Activated naive CD4-positive, alpha-beta T cell treated with anti-CD3 and anti-CD28 coated beads, Interleukin-2, amount 50 U/mL, for 72 hours (primary cell): ENCODE data around the gene DPEP1. TPM values are rescaled to one million over a fixed set of nuclear protein-coding genes. Genes with fewer than 3 reads are reported as not detected.
"Not testable (repeated sequence)": the region's sequence is repeated elsewhere in the genome, so short reads cannot be mapped to it uniquely, and the experiment has no call there.

ENCODE experiments used
- ATAC-seq, 2 donors: fragments of 150-1000 bp; cut with Tn5 transposase; 2 replicates each; pipeline ENCODE4 v1.10.0; 2021; ENCODE audit warnings: mild to moderate bottlenecking in 2 of 2, moderate library complexity in 2 of 2
- DNase-seq, 2 donors: peaks; one replicate each; pipeline ENCODE4 v3.0.0; 2021 to 2022; ENCODE audit warnings: low spot score in 2 of 2
- H3K27ac Mint-ChIP-seq, 2 donors: one replicate each; pipeline ENCODE4 v1.8.0; 2022; ENCODE audit warnings: mild to moderate bottlenecking in 2 of 2, mixed read lengths in 2 of 2
- H3K36me3 Mint-ChIP-seq, 2 donors: one replicate each; pipeline ENCODE4 v1.8.0; 2022; ENCODE audit warnings: mixed read lengths in 2 of 2
- H3K9me3 Mint-ChIP-seq, 2 donors: one replicate each; pipeline ENCODE4 v1.8.0; 2022; ENCODE audit warnings: mixed read lengths in 2 of 2
- total RNA-seq, 2 donors: library from RNA; stranded (reverse); gene quantifications; one replicate each; pipeline ENCODE4 v1.2.3, GENCODE V29; 2022

DPEP1 gene
- total RNA-seq, 2 donors from 2014 or later, result not detected

DNA sequence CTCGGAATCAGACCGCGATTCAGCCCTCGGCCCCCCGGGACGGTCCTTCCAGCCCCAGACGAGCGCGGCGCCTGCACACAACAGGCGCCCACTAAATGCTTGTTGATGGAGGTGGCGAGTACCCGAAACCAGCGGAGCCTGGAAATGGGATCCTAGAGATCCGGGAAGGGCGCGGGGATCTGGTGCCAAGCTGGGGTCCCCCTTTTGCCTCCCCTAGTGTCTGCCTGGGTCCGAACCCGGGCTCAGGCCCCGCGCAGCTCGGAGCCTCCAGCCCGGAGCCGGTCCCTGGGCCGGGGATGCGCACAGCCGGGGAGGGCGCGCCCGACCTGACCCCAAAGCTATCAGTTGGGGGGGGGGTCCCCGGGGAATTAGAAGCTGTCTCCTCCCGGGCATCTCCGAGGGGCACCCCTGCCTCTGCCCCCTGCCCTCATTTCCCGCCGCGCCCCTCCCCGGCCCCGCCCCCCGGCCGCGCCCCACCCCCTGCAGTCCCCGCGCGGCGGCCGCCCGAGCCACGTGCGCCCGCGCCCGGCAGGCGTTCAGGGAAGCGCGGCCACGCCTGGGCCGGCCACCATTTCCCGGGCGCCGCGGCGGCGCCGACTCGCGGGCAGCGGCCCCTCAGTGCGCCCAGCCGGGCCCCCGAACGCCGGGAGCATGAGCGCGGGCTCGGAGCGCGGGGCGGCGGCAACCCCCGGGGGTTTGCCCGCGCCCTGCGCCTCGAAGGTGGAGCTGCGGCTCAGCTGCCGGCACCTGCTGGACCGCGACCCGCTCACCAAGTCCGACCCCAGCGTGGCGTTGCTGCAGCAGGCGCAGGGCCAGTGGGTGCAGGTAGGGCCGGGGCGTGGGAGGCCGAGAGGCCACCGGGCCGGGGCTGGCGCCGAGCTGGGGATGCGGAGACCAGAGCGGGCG is 37.9 kb upstream of the DPEP1 start, which contains the start of gene CPNE7:
Gene CPNE7, plus strand, starts transcription at position 512 of the 906 bp plus-strand sequence. Its CDS starts 140 bp downstream, at position 652.
- no peak for DNase-seq

DNA sequence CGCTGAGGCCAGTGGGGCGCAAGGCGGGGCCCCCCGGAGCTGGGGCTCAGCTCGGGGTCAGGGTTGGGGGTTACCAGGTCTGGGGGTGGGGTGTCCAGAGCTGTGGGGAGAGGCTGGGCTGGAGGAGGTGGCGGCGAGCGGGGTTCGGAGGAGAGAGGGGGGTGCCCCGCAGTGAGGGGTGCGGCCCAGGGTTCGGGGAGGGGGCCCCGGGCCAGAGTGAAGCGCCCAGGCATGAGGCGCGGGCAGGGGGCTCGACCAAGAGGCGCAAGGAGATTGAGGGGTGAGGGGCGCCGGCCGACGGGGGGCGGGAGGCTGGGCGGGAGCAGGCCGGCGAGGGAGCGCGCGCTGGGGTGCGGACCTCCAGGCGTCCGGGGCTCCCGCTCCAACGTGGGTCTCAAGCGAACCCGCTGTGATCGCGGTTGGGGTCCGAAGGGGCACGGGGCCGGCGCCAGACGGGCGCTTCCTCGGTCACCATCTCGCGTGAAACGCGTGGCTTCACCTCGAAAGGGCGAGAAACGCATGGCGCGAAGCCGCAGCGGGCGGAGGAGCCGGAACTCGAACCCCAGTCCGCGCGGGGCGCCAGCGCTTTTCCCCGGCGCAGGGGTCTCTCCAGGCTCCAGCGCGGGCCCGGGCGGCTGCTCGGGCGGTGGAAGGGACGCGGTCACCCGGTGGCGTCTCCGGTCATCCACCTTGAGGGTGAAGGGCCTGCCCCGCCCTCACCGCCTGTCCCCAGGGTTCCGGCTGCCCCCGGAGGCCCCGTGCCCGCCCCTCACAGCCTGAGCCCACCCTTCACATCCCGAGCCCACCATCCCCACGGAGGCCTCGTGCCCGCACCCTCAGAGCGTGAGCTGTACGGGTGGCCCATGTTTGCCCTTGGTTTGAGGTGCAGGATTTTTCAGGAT is 37.0 kb upstream of the DPEP1 start:
- no peak for DNase-seq
- no peaks in the 10 kb centered on the region for H3K9me3 Mint-ChIP-seq

More for the DNA sequence above, 37.9 kb upstream of the DPEP1 start, which contains the start of gene CPNE7:
- Mint-ChIP-seq H3K36me3 (no peaks in the 10 kb centered on the region), H3K27ac (no peak within 1 kb of the TSS), H3K9me3 (no peaks in the 10 kb centered on the region)
- ATAC-seq, result peak; percentile 31 to 48

DNA sequence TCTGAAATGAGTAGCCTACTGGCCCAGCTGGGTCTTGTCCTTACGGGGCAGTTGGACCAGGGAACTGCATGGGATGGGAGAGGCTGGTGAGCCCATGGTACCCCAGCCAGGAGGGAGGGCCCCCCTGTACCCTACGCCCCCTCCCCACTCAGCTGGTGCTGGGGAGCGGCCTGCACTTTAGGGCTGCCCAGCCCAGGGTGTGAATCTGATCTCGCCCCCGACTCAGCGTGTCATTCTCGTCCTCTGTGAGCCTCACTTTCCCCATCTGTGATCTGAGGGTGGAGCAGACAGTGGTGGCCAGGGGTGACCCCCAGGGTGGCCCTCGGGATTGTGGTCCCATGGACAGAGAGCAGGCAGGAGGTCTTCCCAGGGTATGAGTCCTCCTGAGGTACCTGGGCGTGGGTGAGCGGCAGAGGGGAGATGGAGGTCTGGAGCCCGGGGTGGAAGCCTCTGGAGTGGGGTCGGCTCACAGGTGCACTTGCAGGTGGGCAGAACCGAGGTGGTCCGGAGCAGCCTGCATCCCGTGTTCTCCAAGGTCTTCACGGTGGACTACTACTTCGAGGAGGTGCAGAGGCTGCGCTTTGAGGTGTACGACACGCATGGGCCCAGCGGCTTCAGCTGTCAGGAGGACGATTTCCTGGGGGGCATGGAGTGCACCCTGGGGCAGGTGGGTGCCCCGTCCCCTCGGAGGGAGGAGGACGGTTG is 36.2 kb upstream of the DPEP1 start:
- no peaks in the 10 kb centered on the region for H3K36me3 Mint-ChIP-seq
- ATAC-seq (no peak), DNase-seq (no peak)
- H3K27ac Mint-ChIP-seq, result no peak overlapping the region
- H3K9me3 Mint-ChIP-seq, result no peaks in the 10 kb centered on the region

More for the DNA sequence above, 37.0 kb upstream of the DPEP1 start:
- Mint-ChIP-seq H3K36me3 (no peaks in the 10 kb centered on the region), H3K27ac (no peak overlapping the region)
- no peak for ATAC-seq

DNA sequence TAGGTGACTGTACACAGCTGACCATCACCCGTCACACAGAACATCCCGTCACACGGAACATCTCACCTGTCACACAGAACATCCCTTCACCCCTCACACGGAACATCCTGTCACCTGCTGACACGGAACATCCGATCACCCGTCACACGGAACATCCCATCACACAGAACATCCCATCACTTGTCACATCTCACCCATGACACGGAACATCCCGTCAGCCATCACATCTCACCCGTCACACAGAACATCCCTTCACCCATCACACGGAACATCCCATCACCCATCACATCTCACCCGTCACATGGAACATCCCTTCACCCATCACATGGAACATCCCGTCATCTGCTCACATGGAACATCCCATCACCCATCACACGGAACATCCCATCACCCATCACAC is 34.1 kb upstream of the DPEP1 start:
- H3K9me3 Mint-ChIP-seq, result no peaks in the 10 kb centered on the region
- no peaks in the 10 kb centered on the region for H3K36me3 Mint-ChIP-seq
- no peak overlapping the region for H3K27ac Mint-ChIP-seq
- ATAC-seq, result no peak
- no peak for DNase-seq

DNA sequence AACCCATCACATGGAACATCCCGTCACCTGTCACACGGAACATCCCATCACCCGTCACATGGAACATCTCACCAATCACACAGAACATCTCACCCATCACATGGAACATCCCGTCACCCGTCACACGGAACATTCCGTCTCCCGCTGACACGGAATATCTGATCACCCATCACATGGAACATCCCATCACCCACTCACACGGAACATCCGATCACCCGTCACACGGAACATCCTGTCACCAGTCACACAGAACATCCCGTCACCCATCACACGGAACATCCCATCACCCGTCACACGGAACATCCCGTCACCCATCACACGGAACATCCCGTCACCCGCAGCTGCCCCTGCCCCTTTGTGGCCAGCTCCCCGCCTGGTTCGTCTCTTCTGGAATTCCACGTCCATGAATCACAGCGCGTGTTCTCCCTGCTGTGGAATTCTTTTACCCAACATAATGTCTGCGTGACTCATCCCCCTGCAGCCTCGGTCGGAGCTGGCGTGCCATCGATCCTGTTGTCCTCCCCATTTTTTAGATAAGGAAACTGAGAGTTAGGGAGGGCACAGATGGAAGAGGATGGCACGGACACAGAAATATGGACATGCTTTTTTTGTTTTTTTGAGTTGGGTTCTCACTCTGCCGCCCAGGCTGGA is 32.3 kb upstream of the DPEP1 start:
- Mint-ChIP-seq H3K27ac (no peak overlapping the region), H3K36me3 (no peaks in the 10 kb centered on the region), H3K9me3 (no peaks in the 10 kb centered on the region)
- ATAC-seq (no peak), DNase-seq (no peak)

DNA sequence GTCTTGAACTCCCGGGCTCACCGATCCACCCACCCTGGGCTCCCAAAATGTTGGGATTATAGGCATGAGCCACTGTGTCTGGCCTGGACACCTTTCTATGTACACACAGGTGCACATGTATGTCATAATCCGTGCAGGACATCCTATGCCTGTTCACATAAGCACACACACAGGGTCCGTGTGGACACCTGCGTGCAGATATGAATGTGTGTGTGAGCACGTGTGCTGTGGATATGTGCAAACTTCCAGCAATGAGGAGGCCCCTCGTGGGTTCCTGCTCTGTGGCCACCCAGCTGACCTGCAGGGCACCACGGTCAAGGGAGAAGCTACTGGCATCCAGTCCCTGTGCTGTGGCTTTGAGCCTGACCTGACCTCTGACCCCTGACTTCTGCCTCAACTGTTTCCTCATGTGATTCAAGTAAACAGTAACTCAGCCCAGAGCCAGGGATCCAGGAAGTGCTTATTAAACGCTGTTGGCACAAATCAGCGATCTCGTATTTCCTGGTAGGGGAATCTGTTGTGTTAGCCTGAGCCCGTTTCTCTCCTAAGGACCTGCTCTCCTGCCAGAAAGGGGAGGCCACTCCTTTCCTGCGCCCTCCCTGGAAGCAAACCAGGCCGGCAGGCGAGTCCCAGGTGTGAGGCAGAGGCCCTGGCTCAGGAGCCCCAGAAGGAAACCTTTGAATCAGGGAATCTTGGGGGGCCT is 31.4 kb upstream of the DPEP1 start:
- H3K36me3 Mint-ChIP-seq, result no peaks in the 10 kb centered on the region
- DNase-seq, result no peak
- no peaks in the 10 kb centered on the region for H3K9me3 Mint-ChIP-seq
- H3K27ac Mint-ChIP-seq, result no peak overlapping the region
- ATAC-seq, result no peak

DNA sequence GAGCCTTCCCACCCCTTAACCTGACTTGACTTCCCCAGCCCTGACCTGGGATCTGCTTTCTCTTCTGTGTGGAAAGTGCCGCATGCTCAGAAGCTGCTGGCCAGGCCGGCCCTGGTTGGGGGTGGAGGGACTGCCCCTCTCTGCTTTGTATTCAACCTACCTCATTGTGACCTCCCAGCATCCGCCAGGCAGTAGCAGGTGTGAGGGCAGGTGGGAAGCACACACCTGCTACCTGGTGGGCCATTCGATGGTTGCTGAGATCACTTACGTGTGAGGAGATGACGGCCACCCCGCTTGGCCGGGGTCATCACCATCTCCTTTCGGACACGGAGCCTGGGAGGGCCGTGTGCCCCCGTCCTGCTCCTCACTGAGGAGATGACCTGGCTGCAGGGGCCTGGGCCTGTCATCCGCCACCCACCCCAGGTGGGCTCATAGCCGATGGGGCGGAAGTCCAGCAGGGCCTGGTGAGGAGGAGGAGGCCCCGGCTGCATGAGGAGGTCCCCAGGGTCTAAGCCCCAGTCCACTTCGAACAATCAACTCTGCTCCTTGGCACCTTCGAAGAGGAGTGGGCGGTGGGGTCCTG is 30.7 kb upstream of the DPEP1 start:
- Mint-ChIP-seq H3K9me3 (no peaks in the 10 kb centered on the region), H3K36me3 (no peaks in the 10 kb centered on the region), H3K27ac (no peak overlapping the region)
- DNase-seq (no peak), ATAC-seq (no peak)

DNA sequence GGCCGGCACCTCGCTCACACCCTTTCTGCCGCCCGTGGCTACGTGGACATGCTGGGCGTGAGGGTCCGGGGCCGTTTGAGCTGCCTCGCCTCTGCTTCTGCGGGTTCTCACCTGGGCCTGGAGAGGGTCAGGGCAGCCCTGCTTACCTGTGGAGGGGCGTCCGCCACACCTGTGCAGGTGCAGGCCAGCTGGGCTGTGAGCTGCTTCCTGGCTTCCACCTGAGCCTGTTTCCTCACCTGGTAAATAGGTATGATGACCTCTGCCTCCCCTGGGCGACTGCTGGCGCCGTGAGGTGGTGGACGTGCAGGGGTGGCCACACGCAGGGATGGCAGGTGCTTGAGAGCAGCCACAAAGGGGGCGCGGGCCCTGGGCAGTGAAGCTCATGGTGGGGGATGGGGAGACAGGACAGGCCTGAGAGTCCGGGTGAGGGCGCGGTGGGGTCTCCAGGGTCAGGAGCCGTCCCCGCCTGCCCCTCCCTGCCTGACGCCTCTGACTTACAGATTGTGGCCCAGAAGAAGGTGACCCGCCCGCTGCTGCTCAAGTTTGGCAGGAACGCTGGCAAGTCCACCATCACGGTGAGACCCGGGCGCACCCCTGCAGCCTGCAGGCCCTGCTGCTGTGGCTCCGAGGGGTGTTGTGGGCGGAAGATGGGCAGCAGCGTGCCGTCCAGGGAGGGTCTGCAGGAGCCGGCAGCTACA is 30.1 kb upstream of the DPEP1 start:
- Mint-ChIP-seq H3K27ac (no peak overlapping the region), H3K36me3 (no peaks in the 10 kb centered on the region), H3K9me3 (no peaks in the 10 kb centered on the region)
- ATAC-seq (no peak), DNase-seq (no peak)

DNA sequence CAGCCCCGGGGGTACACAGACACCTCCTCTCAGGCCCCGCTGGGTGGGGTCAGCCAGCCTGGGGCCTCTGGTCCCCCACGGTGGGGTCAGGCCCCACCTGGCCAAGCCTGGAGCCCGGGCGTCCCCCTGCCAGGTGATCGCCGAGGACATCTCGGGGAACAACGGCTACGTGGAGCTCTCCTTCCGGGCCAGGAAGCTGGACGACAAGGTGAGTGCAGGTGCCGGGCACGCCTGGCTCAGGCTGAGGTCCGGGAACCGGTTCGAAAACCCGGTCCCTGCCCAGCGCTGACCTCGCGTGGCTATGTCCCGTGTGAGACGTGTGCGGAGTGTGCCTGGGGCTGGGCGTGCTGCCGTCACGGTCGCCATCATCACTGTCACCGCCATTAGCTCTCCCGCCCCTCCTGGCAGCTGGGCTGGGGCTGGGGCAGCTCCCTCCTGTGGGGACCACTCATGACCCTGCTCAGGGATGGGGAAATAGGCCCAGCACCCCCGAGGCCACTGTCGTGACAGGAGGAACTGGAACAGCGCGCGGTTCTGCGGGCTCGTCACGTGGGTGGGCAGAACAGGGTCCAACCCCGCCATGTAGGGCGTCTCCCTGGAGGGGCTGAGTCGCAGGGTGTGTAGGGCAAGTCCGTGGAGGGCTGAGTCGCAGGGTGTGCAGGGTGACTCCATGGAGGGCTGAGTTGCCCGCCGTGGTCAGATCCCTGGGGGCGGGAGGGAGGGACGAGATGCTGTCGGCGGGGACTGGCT is 29.4 kb upstream of the DPEP1 start:
- DNase-seq (no peak), ATAC-seq (no peak)
- Mint-ChIP-seq H3K36me3 (no peaks in the 10 kb centered on the region), H3K27ac (no peak overlapping the region), H3K9me3 (no peaks in the 10 kb centered on the region)

DNA sequence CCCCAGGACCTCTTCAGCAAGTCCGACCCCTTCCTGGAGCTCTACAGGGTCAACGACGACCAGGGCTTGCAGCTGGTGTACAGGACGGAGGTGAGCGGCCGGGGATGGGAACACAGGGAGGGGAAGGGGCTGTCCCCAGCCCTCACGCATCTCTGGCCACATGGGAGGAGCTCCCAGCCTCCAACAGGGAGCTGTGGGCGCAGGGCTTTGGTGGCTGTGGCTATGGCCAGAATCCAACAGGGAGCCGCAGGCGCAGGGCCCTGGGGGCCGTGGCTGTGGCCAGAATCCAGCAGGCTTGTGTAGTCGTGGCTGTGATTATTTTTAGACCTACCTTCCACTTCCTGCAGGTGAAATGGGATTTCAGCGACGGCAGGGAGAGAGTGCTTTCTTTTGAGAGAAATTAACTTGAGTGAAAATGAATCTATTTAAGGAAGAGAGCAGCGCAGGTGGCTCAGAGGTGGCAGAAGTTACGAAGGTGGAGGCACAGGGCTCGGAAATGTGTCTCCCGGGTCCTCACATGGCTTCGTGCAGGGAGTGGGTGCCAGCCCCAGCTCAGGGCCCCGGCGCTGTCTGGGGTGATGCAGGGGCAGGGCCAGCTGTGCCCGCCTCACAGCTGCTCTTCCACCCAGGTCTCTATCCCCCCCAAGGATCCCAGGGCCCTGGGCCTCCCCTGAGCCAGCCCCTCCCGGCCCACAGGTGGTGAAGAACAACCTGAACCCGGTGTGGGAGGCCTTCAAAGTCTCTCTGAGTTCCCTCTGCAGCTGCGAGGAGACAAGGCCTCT is 28.5 kb upstream of the DPEP1 start:
- H3K36me3 Mint-ChIP-seq, result no peaks in the 10 kb centered on the region
- ATAC-seq (no peak), DNase-seq (no peak)
- H3K9me3 Mint-ChIP-seq, result no peaks in the 10 kb centered on the region
- H3K27ac Mint-ChIP-seq, result no peak overlapping the region

DNA sequence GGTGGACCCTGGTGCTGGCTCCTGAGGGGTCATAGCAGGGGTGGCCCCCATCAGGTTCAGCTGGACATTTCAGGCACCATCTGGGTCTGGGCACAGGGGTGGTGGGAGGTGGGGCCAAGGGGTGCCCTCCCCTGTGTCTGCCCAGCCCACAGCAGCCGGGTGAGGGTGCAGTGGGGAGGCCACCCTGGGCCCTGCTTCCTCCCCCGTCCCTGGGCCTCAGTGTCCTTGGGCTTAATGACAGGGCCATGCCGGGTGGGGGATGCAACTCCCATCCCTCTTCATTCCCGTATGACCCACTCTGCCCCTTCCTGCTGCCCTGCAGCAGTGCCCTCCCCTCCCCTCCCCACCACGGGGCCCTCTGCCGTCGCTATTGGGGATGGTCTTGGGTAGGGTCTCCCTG is 27.2 kb upstream of the DPEP1 start:
- no peaks in the 10 kb centered on the region for H3K36me3 Mint-ChIP-seq
- ATAC-seq (peak in 1 of 2 donors; percentile 14), DNase-seq (no peak)
- H3K9me3 Mint-ChIP-seq, result no peaks in the 10 kb centered on the region
- no peak overlapping the region for H3K27ac Mint-ChIP-seq

DNA sequence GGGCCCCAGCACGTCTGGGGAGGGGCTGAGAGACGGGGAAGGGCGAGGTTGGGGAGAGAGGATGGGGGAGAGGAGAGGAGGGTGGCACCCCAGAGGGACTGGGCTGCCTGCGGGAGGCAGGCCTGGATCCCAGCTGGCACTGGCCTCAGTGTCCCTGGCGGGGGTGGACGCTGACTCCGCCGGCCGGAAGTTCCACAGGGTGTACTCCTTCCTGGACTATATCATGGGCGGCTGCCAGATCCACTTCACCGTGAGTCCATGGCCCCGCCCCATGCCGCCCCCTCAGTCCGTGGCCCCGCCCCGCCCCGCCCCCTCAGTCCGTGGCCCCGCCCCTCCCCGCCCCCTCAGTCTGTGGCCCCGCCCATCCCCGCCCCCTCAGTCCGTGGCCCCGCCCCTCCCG is 26.6 kb upstream of the DPEP1 start:
- no peaks in the 10 kb centered on the region for H3K9me3 Mint-ChIP-seq
- no peak for DNase-seq
- ATAC-seq, result peak; percentile 35 to 48
- H3K36me3 Mint-ChIP-seq, result no peaks in the 10 kb centered on the region
- no peak overlapping the region for H3K27ac Mint-ChIP-seq

DNA sequence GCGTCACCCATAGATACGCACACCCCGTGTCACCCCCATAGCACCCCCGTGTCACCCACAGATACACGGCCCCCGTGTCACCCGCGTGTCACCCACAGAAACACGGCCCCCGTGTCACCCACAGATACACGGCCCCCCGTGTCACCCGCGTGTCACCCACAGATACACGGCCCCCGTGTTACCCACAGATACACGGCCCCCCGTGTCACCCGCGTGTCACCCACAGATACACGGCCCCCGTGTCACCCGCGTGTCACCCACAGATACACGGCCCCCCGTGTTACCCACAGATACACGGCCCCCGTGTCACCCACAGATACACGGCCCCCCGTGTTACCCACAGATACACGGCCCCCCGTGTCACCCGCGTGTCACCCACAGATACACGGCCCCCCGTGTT is 25.8 kb upstream of the DPEP1 start:
- not testable (repeated sequence) for H3K27ac Mint-ChIP-seq, ATAC-seq, DNase-seq, H3K9me3 Mint-ChIP-seq, H3K36me3 Mint-ChIP-seq
